Neural progenitor cell (in vitro differentiated cells): Measurements from ENCODE around the gene WDR20. TPM values are rescaled to one million over a fixed set of nuclear protein-coding genes. Genes with fewer than 3 reads are reported as not detected.
"Not testable (repeated sequence)": the region's sequence is repeated elsewhere in the genome, so short reads cannot be mapped to it uniquely, and the experiment has no call there.

ENCODE experiments used
- DNase-seq: peaks from one replicate; pipeline ENCODE4 v3.0.0-alpha.2; 2016; ENCODE audit warnings: low spot score
- H2AFZ ChIP-seq: fragments of 200-600 bp; sonication (generic); replicated peaks from 2 replicates; pipeline ENCODE4 v1.6.1; 2016; ENCODE audit warnings: antibody characterized with exemption
- H3F3A ChIP-seq: fragments of 200-600 bp; sonication (generic); 2 replicates; pipeline ENCODE4 v1.6.1; 2016; ENCODE audit warnings: antibody characterized with exemption, low read depth
- H3K27ac ChIP-seq: fragments of 200-600 bp; sonication (generic); 2 replicates; pipeline ENCODE4 v1.5.1; 2016; ENCODE audit warnings: mild to moderate bottlenecking
- H3K27me3 ChIP-seq: fragments of 200-600 bp; sonication (generic); 2 replicates; pipeline ENCODE4 v1.6.1; 2016; ENCODE audit warnings: mild to moderate bottlenecking, moderate library complexity
- H3K36me3 ChIP-seq: fragments of 200-600 bp; sonication (generic); 2 replicates; pipeline ENCODE4 v1.5.1; 2016
- H3K4me1 ChIP-seq: fragments of 200-600 bp; sonication (generic); 2 replicates; pipeline ENCODE4 v1.6.1; 2016; ENCODE audit warnings: mixed run types
- H3K4me2 ChIP-seq: fragments of 200-600 bp; sonication (generic); 2 replicates; pipeline ENCODE4 v1.6.1; 2016
- H3K4me3 ChIP-seq: fragments of 200-600 bp; sonication (generic); 2 replicates; pipeline ENCODE4 v1.5.1; 2016
- H3K79me2 ChIP-seq: fragments of 200-600 bp; sonication (generic); 2 replicates; pipeline ENCODE4 v1.6.1; 2016; ENCODE audit warnings: low read depth
- H3K9ac ChIP-seq: fragments of 200-600 bp; sonication (generic); 2 replicates; pipeline ENCODE4 v1.6.1; 2016
- H3K9me3 ChIP-seq: fragments of 200-600 bp; sonication (generic); 2 replicates; pipeline ENCODE4 v1.5.1; 2016; ENCODE audit warnings: low read depth
- H4K20me1 ChIP-seq: fragments of 200-600 bp; sonication (generic); 2 replicates; pipeline ENCODE4 v1.6.1; 2016; ENCODE audit warnings: low read depth
- H3K27ac Mint-ChIP-seq: 3 replicates; pipeline ENCODE4 v1.8.0; 2021; ENCODE audit warnings: mixed read lengths
- H3K27me3 Mint-ChIP-seq: 2 replicates; pipeline ENCODE4 v1.8.0; 2022; ENCODE audit warnings: low read depth, mild to moderate bottlenecking, inconsistent platforms, moderate library complexity, mixed read lengths; ENCODE audit not compliant: insufficient read depth
- H3K36me3 Mint-ChIP-seq: 3 replicates; pipeline ENCODE4 v1.8.0; 2021; ENCODE audit warnings: mixed read lengths
- H3K4me1 Mint-ChIP-seq: 3 replicates; pipeline ENCODE4 v1.8.0; 2021; ENCODE audit warnings: mixed read lengths
- H3K4me3 Mint-ChIP-seq: 3 replicates; pipeline ENCODE4 v1.8.0; 2021; ENCODE audit warnings: mild to moderate bottlenecking, moderate library complexity, mixed read lengths
- H3K9me3 Mint-ChIP-seq: 3 replicates; pipeline ENCODE4 v1.8.0; 2020; ENCODE audit warnings: mixed read lengths
- EZH2 ChIP-seq: fragments of 200-600 bp; sonication (generic); IDR thresholded peaks from 2 replicates; pipeline ENCODE4 v1.6.1; 2017; ENCODE audit warnings: antibody characterized with exemption, mild to moderate bottlenecking, moderate library complexity
- EZH2phosphoT487 ChIP-seq: fragments of 200-600 bp; sonication (generic); IDR thresholded peaks from 2 replicates; pipeline ENCODE4 v1.6.1; 2017; ENCODE audit warnings: antibody characterized with exemption
- total RNA-seq: library from RNA; depleted of rRNA; stranded (reverse); fragments of >200 nt; gene quantifications from 2 replicates; pipeline ENCODE4 v1.2.3, GENCODE V29; 2015; ENCODE audit warnings: low replicate concordance
- TF ChIP-seq, protein P1 (sequence below): fragments of 200-600 bp; sonication (generic); IDR thresholded peaks from 2 replicates; pipeline ENCODE4 v1.5.1; 2017; ENCODE audit warnings: antibody characterized with exemption, mild to moderate bottlenecking

Gene WDR20
- total RNA-seq, 1 donor from 2014 or later = 22.4 TPM

DNA sequence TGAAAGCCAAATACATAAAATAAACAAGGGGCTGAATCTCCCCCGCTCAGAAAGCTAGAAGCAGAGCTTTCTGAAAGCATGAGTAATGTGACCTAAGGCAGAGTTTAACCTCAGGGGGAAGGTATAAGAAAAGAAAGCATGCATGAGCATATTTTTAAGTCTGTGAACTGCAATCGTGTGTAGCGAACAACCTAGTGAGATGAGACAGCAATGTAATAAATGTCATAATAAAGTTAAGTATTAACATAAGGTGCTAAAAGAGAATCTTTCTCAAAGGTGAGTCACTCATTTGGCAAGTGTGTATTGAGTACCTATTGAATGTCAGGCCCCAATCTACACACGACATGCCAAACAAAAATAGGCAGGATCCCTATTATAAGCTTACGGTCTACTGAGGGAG lies 14.2 kb upstream of the WDR20 start:
- no peak overlapping the region for H3K9ac ChIP-seq
- no peaks in the 10 kb centered on the region for H3K9me3 ChIP-seq
- H3K27me3 ChIP-seq = no peaks in the 10 kb centered on the region
- no peak overlapping the region for H3K4me3 ChIP-seq
- Mint-ChIP-seq H3K27ac (no peak overlapping the region), H3K36me3 (no peaks in the 10 kb centered on the region), H3K27me3 (peaks cover 2% of the 10 kb centered on the region), H3K9me3 (no peaks in the 10 kb centered on the region), H3K4me1 (no peaks in the 10 kb centered on the region), H3K4me3 (no peak overlapping the region)
- H2AFZ ChIP-seq = no peak overlapping the region
- H4K20me1 ChIP-seq = no peaks in the 10 kb centered on the region
- no peaks in the 10 kb centered on the region for H3K36me3 ChIP-seq
- DNase-seq = no peak
- peaks cover 11% of the 10 kb centered on the region for H3F3A ChIP-seq
- peaks cover 6% of the 10 kb centered on the region for H3K4me1 ChIP-seq
- H3K27ac ChIP-seq = no peak overlapping the region
- H3K4me2 ChIP-seq = no peak overlapping the region
- H3K79me2 ChIP-seq = no peaks in the 10 kb centered on the region
- TF ChIP-seq, protein P1, sequence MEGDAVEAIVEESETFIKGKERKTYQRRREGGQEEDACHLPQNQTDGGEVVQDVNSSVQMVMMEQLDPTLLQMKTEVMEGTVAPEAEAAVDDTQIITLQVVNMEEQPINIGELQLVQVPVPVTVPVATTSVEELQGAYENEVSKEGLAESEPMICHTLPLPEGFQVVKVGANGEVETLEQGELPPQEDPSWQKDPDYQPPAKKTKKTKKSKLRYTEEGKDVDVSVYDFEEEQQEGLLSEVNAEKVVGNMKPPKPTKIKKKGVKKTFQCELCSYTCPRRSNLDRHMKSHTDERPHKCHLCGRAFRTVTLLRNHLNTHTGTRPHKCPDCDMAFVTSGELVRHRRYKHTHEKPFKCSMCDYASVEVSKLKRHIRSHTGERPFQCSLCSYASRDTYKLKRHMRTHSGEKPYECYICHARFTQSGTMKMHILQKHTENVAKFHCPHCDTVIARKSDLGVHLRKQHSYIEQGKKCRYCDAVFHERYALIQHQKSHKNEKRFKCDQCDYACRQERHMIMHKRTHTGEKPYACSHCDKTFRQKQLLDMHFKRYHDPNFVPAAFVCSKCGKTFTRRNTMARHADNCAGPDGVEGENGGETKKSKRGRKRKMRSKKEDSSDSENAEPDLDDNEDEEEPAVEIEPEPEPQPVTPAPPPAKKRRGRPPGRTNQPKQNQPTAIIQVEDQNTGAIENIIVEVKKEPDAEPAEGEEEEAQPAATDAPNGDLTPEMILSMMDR = no peak
- TF ChIP-seq EZH2 (no peak), EZH2phosphoT487 (no peak)

DNA sequence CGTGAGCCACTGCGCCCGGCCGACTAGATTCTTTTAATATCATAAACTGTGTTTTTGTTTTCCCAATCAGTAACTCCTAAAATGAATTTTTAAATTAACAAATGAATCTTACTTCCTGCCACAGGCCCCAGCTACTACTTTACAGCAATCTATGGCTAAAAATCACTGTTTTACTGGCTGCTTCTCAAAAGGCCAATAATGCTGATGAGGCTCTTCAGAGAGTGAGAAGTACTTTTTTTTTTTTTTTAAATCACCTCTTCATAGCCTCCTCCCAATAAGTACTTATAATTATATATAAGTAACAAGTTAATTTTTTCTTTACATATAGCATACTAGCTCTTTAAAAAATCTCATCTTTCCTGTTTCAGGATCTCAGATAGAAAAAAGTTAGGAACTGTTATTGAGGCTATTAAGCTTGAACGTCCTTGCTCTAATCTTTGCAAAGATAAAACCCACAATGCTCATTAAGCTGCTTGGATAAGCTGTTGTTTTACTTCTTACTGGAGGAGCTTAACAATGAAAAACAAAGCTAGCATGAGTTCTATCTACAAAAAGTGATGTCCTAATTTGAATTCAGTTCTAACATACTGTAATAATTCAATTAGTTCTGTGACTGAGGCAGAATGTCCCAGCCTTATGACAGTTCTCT lies 12.8 kb upstream of the WDR20 start:
- H3K36me3 ChIP-seq = no peaks in the 10 kb centered on the region
- DNase-seq = no peak
- no peak overlapping the region for H3K27ac Mint-ChIP-seq
- no peaks in the 10 kb centered on the region for H3K79me2 ChIP-seq
- no peaks in the 10 kb centered on the region for H3K27me3 ChIP-seq
- H3K9ac ChIP-seq = no peak overlapping the region
- no peaks in the 10 kb centered on the region for H3K9me3 ChIP-seq
- peaks cover 11% of the 10 kb centered on the region for H3F3A ChIP-seq
- no peaks in the 10 kb centered on the region for H3K4me1 Mint-ChIP-seq
- H2AFZ ChIP-seq = no peak overlapping the region
- no peak overlapping the region for H3K4me3 Mint-ChIP-seq
- H3K27me3 Mint-ChIP-seq = peaks cover 2% of the 10 kb centered on the region
- no peak overlapping the region for H3K4me2 ChIP-seq
- no peaks in the 10 kb centered on the region for H3K9me3 Mint-ChIP-seq
- no peaks in the 10 kb centered on the region for H4K20me1 ChIP-seq
- TF ChIP-seq EZH2 = no peak
- no peak for TF ChIP-seq EZH2phosphoT487
- TF ChIP-seq, protein P1 = no peak
- no peaks in the 10 kb centered on the region for H3K36me3 Mint-ChIP-seq
- H3K27ac ChIP-seq = no peak overlapping the region
- peaks cover 6% of the 10 kb centered on the region for H3K4me1 ChIP-seq
- H3K4me3 ChIP-seq = no peak overlapping the region

DNA sequence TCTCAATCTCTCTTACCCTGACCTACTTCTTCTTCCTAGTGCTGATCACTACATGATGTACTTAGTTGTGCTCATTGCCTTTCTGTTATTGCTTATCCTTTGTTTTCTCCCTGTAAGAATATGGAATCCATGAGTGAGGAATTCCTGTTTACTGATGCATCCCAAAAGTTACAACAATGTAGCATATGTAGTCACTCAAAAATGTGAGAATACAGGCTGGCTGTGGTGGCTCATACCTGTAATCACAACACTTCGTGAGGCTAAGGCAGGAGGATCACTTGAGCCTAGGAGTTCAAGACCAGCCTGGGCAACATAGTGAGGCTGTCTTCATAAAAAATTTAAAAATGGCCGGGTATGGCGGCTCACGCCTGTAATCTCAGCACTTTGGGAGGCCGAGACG lies 8.0 kb upstream of the WDR20 start:
- no peak overlapping the region for H3K4me3 Mint-ChIP-seq
- Histone ChIP-seq H3K4me3 (no peak overlapping the region), H3K27ac (no peak overlapping the region), H3F3A (peaks cover 5% of the 10 kb centered on the region), H4K20me1 (no peaks in the 10 kb centered on the region), H3K9ac (no peak overlapping the region), H3K9me3 (no peaks in the 10 kb centered on the region), H3K79me2 (no peaks in the 10 kb centered on the region), H2AFZ (no peak overlapping the region), H3K4me2 (no peak overlapping the region), H3K27me3 (no peaks in the 10 kb centered on the region), H3K36me3 (no peaks in the 10 kb centered on the region), H3K4me1 (peaks cover 5% of the 10 kb centered on the region)
- H3K27ac Mint-ChIP-seq = no peak overlapping the region
- no peaks in the 10 kb centered on the region for H3K4me1 Mint-ChIP-seq
- no peak for DNase-seq
- H3K36me3 Mint-ChIP-seq = peaks cover 5% of the 10 kb centered on the region
- no peaks in the 10 kb centered on the region for H3K27me3 Mint-ChIP-seq
- TF ChIP-seq EZH2 (no peak), EZH2phosphoT487 (no peak)
- TF ChIP-seq, protein P1 = no peak
- no peaks in the 10 kb centered on the region for H3K9me3 Mint-ChIP-seq

DNA sequence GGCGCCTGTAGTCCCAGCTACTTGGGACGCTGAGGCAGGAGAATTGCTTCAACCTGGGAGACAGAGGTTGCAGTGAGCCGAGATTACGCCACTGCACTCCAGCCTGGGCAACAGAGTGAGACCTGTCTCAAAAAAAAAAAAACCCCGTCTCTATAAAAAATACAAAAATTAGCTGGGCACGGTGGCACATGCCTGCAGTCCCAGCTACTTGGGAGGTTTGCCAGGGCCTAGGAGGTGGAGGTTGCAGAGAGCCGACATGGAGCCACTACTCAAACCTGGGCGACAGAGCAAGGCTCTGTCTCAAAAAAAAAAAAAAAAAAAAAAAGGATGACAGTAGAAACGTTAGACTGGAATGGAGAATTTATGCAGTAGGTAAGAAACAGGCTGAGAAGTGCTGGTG lies 5.7 kb upstream of the WDR20 start:
- not testable (repeated sequence) for H3K27ac Mint-ChIP-seq, H3K9me3 ChIP-seq, H4K20me1 ChIP-seq, H2AFZ ChIP-seq, H3K27me3 ChIP-seq, H3K4me3 ChIP-seq, H3K36me3 ChIP-seq, H3K27me3 Mint-ChIP-seq, H3K9ac ChIP-seq, H3F3A ChIP-seq, H3K4me2 ChIP-seq, H3K27ac ChIP-seq, H3K4me1 Mint-ChIP-seq, H3K36me3 Mint-ChIP-seq, DNase-seq, H3K9me3 Mint-ChIP-seq, H3K4me3 Mint-ChIP-seq, H3K4me1 ChIP-seq
- peaks cover 13% of the 10 kb centered on the region for H3K79me2 ChIP-seq

DNA sequence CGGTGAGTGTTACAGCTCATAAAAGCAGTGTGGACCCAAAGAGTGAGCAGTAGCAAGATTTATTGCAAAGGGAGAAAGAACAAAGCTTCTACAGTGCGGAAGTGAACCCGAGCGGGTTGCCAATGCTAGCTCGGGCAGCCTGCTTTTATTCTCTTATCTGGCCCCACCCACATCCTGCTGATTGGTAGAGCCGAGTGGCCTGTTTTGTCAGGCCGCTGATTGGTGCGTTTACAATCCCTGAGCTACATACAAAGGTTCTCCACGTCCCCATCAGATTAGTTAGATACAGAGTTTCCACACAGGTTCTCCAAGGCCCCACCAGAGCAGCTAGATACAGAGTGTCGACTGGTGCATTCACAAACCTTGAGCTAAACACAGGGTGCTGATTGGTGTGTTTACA lies 5.0 kb upstream of the WDR20 start:
- peaks cover 13% of the 10 kb centered on the region for H3K79me2 ChIP-seq
- H2AFZ ChIP-seq, H3K9ac ChIP-seq, H3K27ac Mint-ChIP-seq, H3K27ac ChIP-seq, H3K9me3 ChIP-seq, H3K27me3 ChIP-seq, H3K9me3 Mint-ChIP-seq, H3K27me3 Mint-ChIP-seq, H3K4me3 Mint-ChIP-seq, DNase-seq, H3K4me3 ChIP-seq, H4K20me1 ChIP-seq, H3K4me1 Mint-ChIP-seq, H3K4me2 ChIP-seq, H3F3A ChIP-seq, H3K36me3 ChIP-seq, H3K4me1 ChIP-seq, H3K36me3 Mint-ChIP-seq: not testable (repeated sequence)

DNA sequence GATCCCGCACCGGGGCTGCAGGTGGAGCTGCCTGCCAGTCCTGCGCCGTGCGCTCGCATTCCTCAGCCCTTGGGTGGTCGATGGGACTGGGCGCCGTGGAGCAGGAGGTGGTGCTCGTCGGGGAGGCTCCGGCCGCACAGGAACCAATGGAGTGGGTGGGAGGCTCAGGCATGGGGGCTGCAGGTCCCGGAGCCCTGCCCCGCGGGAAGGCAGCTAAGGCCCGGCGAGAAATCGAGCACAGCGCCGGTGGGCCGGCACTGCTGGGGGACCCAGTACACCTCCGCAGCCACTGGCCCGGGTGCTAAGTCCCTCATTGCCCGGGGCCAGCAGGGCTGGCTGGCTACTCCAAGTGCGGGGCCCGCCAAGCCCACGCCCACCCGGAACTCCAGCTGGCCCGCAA lies 4.2 kb upstream of the WDR20 start:
- H3K36me3 Mint-ChIP-seq, H3K4me1 Mint-ChIP-seq, H3F3A ChIP-seq, H3K9me3 ChIP-seq, H3K9ac ChIP-seq, H3K27ac ChIP-seq, H2AFZ ChIP-seq, H3K4me3 ChIP-seq, H3K4me2 ChIP-seq, H3K9me3 Mint-ChIP-seq, H3K4me3 Mint-ChIP-seq, H3K27me3 Mint-ChIP-seq, H3K4me1 ChIP-seq, DNase-seq, H3K27ac Mint-ChIP-seq, H3K27me3 ChIP-seq, H3K36me3 ChIP-seq, H4K20me1 ChIP-seq: not testable (repeated sequence)
- peaks cover 20% of the 10 kb centered on the region for H3K79me2 ChIP-seq
